PFSK-1 (cell line): ENCODE data around the gene C1orf232.
A peak's percentile ranks its signal among the peaks of the same experiment; 100 is the strongest.

Experiments used
- FOXP2 ChIP-seq: optimal IDR thresholded peaks from 2 replicates; pipeline ENCODE3; 2011; ENCODE audit warnings: borderline replicate concordance, control low read depth, inconsistent platforms; ENCODE audit not compliant: insufficient read depth; ENCODE audit errors: extremely low read length, extremely low read depth
- POLR2AphosphoS5 ChIP-seq: IDR thresholded peaks from 2 replicates; pipeline ENCODE4 v1.6.1; 2012; ENCODE audit warnings: low read depth, mild to moderate bottlenecking, control low read depth, low read length, moderate library complexity
- REST ChIP-seq, 2 experiments: IDR thresholded peaks; 2 replicates each; pipeline versions ENCODE4 v1.6.1 to v1.8.0; 2011 to 2012; ENCODE audit warnings: low read depth in 2 of 2, low read length in 2 of 2, control low read depth in 1 of 2, inconsistent platforms in 1 of 2, mild to moderate bottlenecking in 1 of 2, moderate library complexity in 1 of 2; ENCODE audit not compliant: insufficient read depth in 1 of 2
- SIN3A ChIP-seq: IDR thresholded peaks from 2 replicates; pipeline ENCODE4 v1.6.1; 2012; ENCODE audit warnings: mild to moderate bottlenecking, low read length, moderate library complexity, borderline replicate concordance; ENCODE audit not compliant: insufficient read depth
- TAF1 ChIP-seq: IDR thresholded peaks from 2 replicates; pipeline ENCODE4 v1.6.1; 2012; ENCODE audit warnings: low read length, control low read depth, borderline replicate concordance; ENCODE audit not compliant: insufficient read depth

The C1orf232 gene

GRCh38 chr1:26161415-26162219 is 7.1 kb downstream of the C1orf232 start:
- TF ChIP-seq POLR2AphosphoS5: no peak
- TF ChIP-seq TAF1: no peak
- no peak for TF ChIP-seq SIN3A
- no peak for TF ChIP-seq REST (IDR thresholded peaks at IDR 0.05; ENCODE audit: insufficient read depth in 1 of 2, low read depth in 2 of 2, low read length in 2 of 2)
- no peak for TF ChIP-seq FOXP2

- TF ChIP-seq TAF1: no peak
- no peak for TF ChIP-seq REST (IDR thresholded peaks at IDR 0.05; ENCODE audit: insufficient read depth in 1 of 2, low read depth in 2 of 2, low read length in 2 of 2)
- no peak for TF ChIP-seq FOXP2
- no peak for TF ChIP-seq SIN3A
- TF ChIP-seq POLR2AphosphoS5: no peak
Observed at GRCh38 chr1:26160527-26161414, 8.0 kb downstream of the C1orf232 start.

- no peak for TF ChIP-seq FOXP2
- TF ChIP-seq REST (IDR thresholded peaks at IDR 0.05; ENCODE audit: insufficient read depth in 1 of 2, low read depth in 2 of 2, low read length in 2 of 2): no peak
- no peak for TF ChIP-seq SIN3A
- TF ChIP-seq POLR2AphosphoS5: no peak
- TF ChIP-seq TAF1: no peak
Observed at GRCh38 chr1:26159743-26160039, 9.1 kb downstream of the C1orf232 start.

- TF ChIP-seq POLR2AphosphoS5: peak; percentile 59; the same call in 1 of the 2 replicates
- no peak for TF ChIP-seq TAF1
Observed at GRCh38 chr1:26158908-26159742, 9.6 kb downstream of the C1orf232 start, which contains the start of gene FAM110D. Gene FAM110D, plus strand, starts transcription at chr1:26159079. Its CDS starts 2,213 bp downstream, at chr1:26161292.
